ENCODE data around the gene MYH9.

The MYH9 gene

DNA sequence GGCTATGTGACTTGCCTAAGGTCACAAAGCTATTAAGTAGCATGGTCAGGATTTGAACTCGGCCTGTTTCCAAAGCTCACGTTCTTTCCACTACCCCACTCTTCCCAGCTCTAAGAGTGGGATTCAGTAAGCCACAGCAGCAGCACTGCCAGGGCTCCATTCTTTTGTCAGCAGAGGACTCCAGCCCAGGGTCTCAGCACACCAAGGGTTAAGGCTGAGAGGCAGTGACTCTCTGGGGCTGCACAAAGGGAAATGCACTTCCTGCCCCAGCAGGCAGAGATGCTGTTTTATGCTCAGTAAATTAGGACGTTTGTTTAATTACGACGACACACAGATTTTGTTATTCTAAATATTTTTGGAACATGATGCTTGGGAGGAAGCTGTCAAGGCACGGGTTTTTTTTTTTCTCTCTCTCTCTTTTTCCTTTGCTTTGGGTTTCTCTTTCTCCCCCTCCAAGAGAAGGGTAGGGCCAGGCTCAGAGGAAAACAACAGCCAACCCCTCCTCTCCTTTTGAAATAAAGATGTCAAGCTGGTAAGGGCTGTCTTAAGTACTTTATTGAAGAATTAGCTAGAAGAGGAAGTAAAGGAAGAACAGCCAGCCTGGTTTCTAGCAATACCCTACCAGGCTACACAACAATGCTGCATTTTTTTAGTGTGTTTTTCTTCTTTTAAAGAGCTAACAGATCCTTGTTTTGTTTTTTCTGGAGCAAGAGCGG lies 2.8 kb downstream of the MYH9 start:
- no peaks in the 10 kb centered on the region for H3K27me3 ChIP-seq (ENCODE audit: low read length)
- H3K4me2 ChIP-seq (ENCODE audit: low read depth, low read length, poor library complexity, severe bottlenecking): peak overlapping the region; percentile 74
- peak overlapping the region; percentile 14 for H3K4me3 ChIP-seq (ENCODE audit: insufficient read depth, low read length, poor library complexity, severe bottlenecking)
- H3K36me3 ChIP-seq (ENCODE audit: low read length): no peaks in the 10 kb centered on the region
- TF ChIP-seq EZH2phosphoT487 (conservative IDR thresholded peaks at IDR 0.05; ENCODE audit: low read length): no peak
- TF ChIP-seq, protein P1, sequence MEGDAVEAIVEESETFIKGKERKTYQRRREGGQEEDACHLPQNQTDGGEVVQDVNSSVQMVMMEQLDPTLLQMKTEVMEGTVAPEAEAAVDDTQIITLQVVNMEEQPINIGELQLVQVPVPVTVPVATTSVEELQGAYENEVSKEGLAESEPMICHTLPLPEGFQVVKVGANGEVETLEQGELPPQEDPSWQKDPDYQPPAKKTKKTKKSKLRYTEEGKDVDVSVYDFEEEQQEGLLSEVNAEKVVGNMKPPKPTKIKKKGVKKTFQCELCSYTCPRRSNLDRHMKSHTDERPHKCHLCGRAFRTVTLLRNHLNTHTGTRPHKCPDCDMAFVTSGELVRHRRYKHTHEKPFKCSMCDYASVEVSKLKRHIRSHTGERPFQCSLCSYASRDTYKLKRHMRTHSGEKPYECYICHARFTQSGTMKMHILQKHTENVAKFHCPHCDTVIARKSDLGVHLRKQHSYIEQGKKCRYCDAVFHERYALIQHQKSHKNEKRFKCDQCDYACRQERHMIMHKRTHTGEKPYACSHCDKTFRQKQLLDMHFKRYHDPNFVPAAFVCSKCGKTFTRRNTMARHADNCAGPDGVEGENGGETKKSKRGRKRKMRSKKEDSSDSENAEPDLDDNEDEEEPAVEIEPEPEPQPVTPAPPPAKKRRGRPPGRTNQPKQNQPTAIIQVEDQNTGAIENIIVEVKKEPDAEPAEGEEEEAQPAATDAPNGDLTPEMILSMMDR (IDR thresholded peaks at IDR 0.05; ENCODE audit: insufficient read depth, low read length, poor library complexity, severe bottlenecking): no peak
- no peaks in the 10 kb centered on the region for H4K20me1 ChIP-seq (ENCODE audit: low read depth, low read length)
- H3K9me2 ChIP-seq (replicated peaks; ENCODE audit: insufficient read depth, low read length): no peaks in the 10 kb centered on the region
- peaks cover 80% of the 10 kb centered on the region for H3K79me2 ChIP-seq (ENCODE audit: insufficient read depth, low read length)
- peak overlapping the region; percentile 79 for H3K9ac ChIP-seq (ENCODE audit: low read length)
- no peak overlapping the region for H2AFZ ChIP-seq (ENCODE audit: low read depth, low read length, severe bottlenecking)
- H3F3A ChIP-seq (ENCODE audit: insufficient read depth): peaks cover 37% of the 10 kb centered on the region
- peak overlapping the region; percentile 90 for H3K27ac ChIP-seq (ENCODE audit: low read depth, low read length)
- H3K9me3 ChIP-seq (ENCODE audit: insufficient read depth, low read length): no peaks in the 10 kb centered on the region

- Histone ChIP-seq H3K9me3 (ENCODE audit: insufficient read depth, low read length) (no peaks in the 10 kb centered on the region), H3K36me3 (ENCODE audit: low read length) (no peaks in the 10 kb centered on the region), H4K20me1 (ENCODE audit: low read depth, low read length) (no peaks in the 10 kb centered on the region), H3K4me2 (ENCODE audit: low read depth, low read length, poor library complexity, severe bottlenecking) (peak overlapping the region; percentile 35), H3K9ac (ENCODE audit: low read length) (no peak overlapping the region), H2AFZ (ENCODE audit: low read depth, low read length, severe bottlenecking) (no peak overlapping the region), H3K27me3 (ENCODE audit: low read length) (no peaks in the 10 kb centered on the region), H3K79me2 (ENCODE audit: insufficient read depth, low read length) (peaks cover 89% of the 10 kb centered on the region), H3F3A (ENCODE audit: insufficient read depth) (peaks cover 37% of the 10 kb centered on the region), H3K27ac (ENCODE audit: low read depth, low read length) (peak overlapping the region; percentile 46), H3K4me3 (ENCODE audit: insufficient read depth, low read length, poor library complexity, severe bottlenecking) (no peak overlapping the region), H3K9me2 (replicated peaks; ENCODE audit: insufficient read depth, low read length) (no peaks in the 10 kb centered on the region)
- TF ChIP-seq, protein P1 (IDR thresholded peaks at IDR 0.05; ENCODE audit: insufficient read depth, low read length, poor library complexity, severe bottlenecking): no peak
- no peak for TF ChIP-seq EZH2phosphoT487 (conservative IDR thresholded peaks at IDR 0.05; ENCODE audit: low read length)
These were observed 4.6 kb downstream of the MYH9 start for GRCh38 chr22:36383110-36383581.

GRCh38 chr22:36381513-36382128 lies 6.1 kb downstream of the MYH9 start:
- Histone ChIP-seq H3F3A (ENCODE audit: insufficient read depth) (peaks cover 41% of the 10 kb centered on the region), H4K20me1 (ENCODE audit: low read depth, low read length) (no peaks in the 10 kb centered on the region)

More at GRCh38 chr22:36381513-36382128, 6.1 kb downstream of the MYH9 start:
- TF ChIP-seq EZH2phosphoT487 (conservative IDR thresholded peaks at IDR 0.05; ENCODE audit: low read length): no peak
- TF ChIP-seq, protein P1 (IDR thresholded peaks at IDR 0.05; ENCODE audit: insufficient read depth, low read length, poor library complexity, severe bottlenecking): no peak
- Histone ChIP-seq H3K36me3 (ENCODE audit: low read length) (no peaks in the 10 kb centered on the region), H3K4me3 (ENCODE audit: insufficient read depth, low read length, poor library complexity, severe bottlenecking) (no peak overlapping the region), H2AFZ (ENCODE audit: low read depth, low read length, severe bottlenecking) (no peak overlapping the region), H3K9me2 (replicated peaks; ENCODE audit: insufficient read depth, low read length) (no peaks in the 10 kb centered on the region), H3K4me2 (ENCODE audit: low read depth, low read length, poor library complexity, severe bottlenecking) (no peak overlapping the region), H3K79me2 (ENCODE audit: insufficient read depth, low read length) (peaks cover 92% of the 10 kb centered on the region), H3K27ac (ENCODE audit: low read depth, low read length) (peak overlapping the region; percentile 29; the same call in 1 of the 2 replicates), H3K9me3 (ENCODE audit: insufficient read depth, low read length) (no peaks in the 10 kb centered on the region), H3K9ac (ENCODE audit: low read length) (no peak overlapping the region), H3K27me3 (ENCODE audit: low read length) (no peaks in the 10 kb centered on the region)

All from SU-DHL-6 (cell line).